Mucosa of descending colon (tissue), 3 donors: Measurements from ENCODE around the gene GPR68. TPM values are rescaled to one million over a fixed set of nuclear protein-coding genes. Genes with fewer than 3 reads are reported as not detected.
"Not testable (repeated sequence)": the region's sequence is repeated elsewhere in the genome, so short reads cannot be mapped to it uniquely, and the experiment has no call there.

Experiments
- ATAC-seq: fragments of 200-7000 bp; cut with Tn5 transposase; one replicate; pipeline ENCODE4 v1.9.1; 2020; ENCODE audit warnings: mild to moderate bottlenecking, moderate library complexity
- DNase-seq, 3 donors: peaks; one replicate each; pipeline ENCODE4 v3.0.0-alpha.2; 2020
- H3K36me3 ChIP-seq: fragments of 200-600 bp; one replicate; pipeline ENCODE4 v1.8.0; 2021; ENCODE audit warnings: low read depth, mild to moderate bottlenecking
- H3K4me1 ChIP-seq: fragments of 200-600 bp; one replicate; pipeline ENCODE4 v1.8.0; 2021; ENCODE audit warnings: low read depth, mild to moderate bottlenecking
- H3K4me3 ChIP-seq: fragments of 200-600 bp; one replicate; pipeline ENCODE4 v1.8.0; 2021; ENCODE audit warnings: mild to moderate bottlenecking
- H3K9me3 ChIP-seq: fragments of 200-600 bp; one replicate; pipeline ENCODE4 v1.8.0; 2021; ENCODE audit warnings: mild to moderate bottlenecking
- CTCF ChIP-seq: fragments of 200-600 bp; IDR thresholded peaks from one replicate; pipeline ENCODE4 v1.8.0; 2022; ENCODE audit warnings: antibody characterized with exemption, mild to moderate bottlenecking
- intact Hi-C, 2 donors: fragments of 100-400 bp; cut with DNase I in 1 of 2; cut with micrococcal nuclease in 1 of 2; formaldehyde crosslinking; loops; one replicate each; pipeline versions ENCODE4 v1.11.0 to v1.11.1; 2022; cut with DNase I, micrococcal nuclease
- total RNA-seq, 3 donors: library from RNA; stranded (reverse); fragmentation: NEBNext Ultra II Directional in 2 of 3; extraction: Animal tissue kit (Norgen Biotek cat#: 25700) in 2 of 3; gene quantifications; one replicate each; pipeline versions ENCODE4 v1.2.1 to v1.2.4, GENCODE V29; 2021 to 2023
- donor health status: DM: no; HTN: no; CAD: no; lungs with moderate emphysema.
- donor health status: DM: no; HTN: no; CAD: no.
- donor health status: DM: no; HTN: yes; CAD: no.

GPR68 gene
- total RNA-seq, 3 donors from 2014 or later = 1.4 to 2.4 (median 2.3) TPM

DNA sequence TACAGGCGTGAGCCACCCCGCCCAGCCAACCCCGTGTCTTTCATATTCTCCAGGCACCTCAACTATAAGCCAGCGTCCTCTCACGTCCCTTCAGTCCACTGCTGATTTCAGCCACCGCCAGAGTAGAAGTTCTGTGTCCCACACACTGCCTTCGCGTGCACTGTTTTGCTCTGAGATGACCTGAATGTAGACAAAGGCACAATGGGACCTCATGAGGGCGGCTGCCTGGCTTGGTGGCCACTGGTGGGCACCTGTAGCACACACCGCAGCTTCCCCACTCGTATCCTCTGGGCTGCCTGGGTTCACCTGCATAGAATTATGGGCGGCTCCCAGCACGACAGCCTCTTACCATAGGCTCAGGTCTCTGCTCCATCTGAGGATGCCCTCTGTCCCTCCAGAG lies 57.2 kb downstream of the GPR68 start:
- Histone ChIP-seq H3K4me3 (no peak overlapping the region), H3K9me3 (no peaks in the 10 kb centered on the region), H3K4me1 (no peaks in the 10 kb centered on the region), H3K36me3 (peaks cover 26% of the 10 kb centered on the region)
- DNase-seq (no peak), ATAC-seq (no peak)
- TF ChIP-seq CTCF = no peak
- intact Hi-C loops = no loop called here

DNA sequence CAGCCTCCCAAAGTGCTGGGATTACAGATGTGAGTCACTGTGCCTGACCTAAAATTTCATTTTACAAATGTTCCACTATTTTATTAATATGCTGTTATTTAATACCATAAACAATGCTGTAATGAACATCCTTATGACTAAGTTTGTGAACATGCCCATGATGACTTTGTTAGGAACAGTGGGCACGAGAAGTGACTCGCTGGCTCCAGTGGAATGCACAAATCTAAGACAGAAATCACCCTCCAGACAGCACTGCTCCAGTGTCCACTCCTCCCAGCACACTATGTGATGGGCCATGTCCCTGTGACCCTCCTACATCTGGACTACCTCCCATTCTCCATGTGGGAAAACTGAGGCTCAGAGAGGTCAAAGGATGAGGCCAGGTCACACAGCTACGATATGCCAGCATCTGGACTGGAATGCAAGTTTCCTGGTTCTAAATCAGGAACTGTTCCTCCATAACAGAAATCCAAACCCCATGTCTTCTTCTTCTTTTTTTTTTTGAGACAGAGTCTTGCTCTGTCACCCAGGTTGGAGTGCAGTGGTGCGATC lies 57.9 kb downstream of the GPR68 start:
- TF ChIP-seq CTCF = no peak
- ATAC-seq = no peak
- intact Hi-C loops = no loop called here
- Histone ChIP-seq H3K36me3 (peaks cover 26% of the 10 kb centered on the region), H3K4me1 (no peaks in the 10 kb centered on the region), H3K4me3 (no peak overlapping the region), H3K9me3 (no peaks in the 10 kb centered on the region)
- no peak for DNase-seq

DNA sequence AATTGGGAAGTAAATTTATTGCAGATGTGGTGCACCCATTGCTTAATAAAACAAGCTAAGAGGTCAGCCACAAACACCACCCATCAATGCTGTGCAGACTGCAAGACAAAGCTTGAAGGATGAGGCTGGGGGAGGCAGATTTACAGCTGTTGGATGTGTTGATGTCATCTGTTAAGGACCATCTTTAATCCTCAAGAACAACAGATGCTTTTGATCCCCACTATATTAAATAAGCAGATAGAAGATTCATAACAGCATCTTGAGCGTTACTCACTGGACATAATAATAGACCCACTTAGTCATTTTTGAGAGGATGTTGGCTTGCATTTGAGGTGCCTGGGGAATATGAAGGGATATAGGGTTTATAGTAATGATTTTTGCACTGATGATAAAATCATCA lies 58.8 kb downstream of the GPR68 start:
- no peak for DNase-seq
- no peak for TF ChIP-seq CTCF
- intact Hi-C loops = no loop called here

DNA sequence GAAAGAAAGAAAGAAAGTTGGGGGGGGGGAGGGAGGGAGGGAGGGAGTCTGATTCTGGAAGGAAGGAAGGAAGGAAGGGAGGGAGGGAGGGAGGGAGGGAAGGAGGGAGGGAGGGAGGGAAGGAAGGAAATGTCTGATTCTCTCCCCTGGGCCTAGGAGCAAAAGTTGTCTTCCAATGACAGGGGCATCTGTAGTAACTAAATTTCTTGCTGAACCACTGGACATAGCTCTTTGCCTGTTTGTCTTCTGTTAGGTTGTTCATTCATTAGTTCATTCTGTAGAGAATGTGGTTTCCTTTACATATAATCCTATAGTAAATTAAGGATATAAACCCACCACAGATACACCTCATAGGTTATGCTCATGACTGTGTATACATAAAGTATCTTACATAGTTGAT lies 59.9 kb downstream of the GPR68 start:
- DNase-seq (no peak), ATAC-seq (no peak)
- Histone ChIP-seq H3K36me3 (peaks cover 24% of the 10 kb centered on the region), H3K4me1 (no peaks in the 10 kb centered on the region), H3K4me3 (no peak overlapping the region), H3K9me3 (no peaks in the 10 kb centered on the region)
- TF ChIP-seq CTCF = no peak
- intact Hi-C loops = no loop called here

More for the DNA sequence above, 58.8 kb downstream of the GPR68 start:
- no peak for ATAC-seq
- no peaks in the 10 kb centered on the region for H3K4me1 ChIP-seq
- no peak overlapping the region for H3K4me3 ChIP-seq
- peaks cover 26% of the 10 kb centered on the region for H3K36me3 ChIP-seq
- no peaks in the 10 kb centered on the region for H3K9me3 ChIP-seq

DNA sequence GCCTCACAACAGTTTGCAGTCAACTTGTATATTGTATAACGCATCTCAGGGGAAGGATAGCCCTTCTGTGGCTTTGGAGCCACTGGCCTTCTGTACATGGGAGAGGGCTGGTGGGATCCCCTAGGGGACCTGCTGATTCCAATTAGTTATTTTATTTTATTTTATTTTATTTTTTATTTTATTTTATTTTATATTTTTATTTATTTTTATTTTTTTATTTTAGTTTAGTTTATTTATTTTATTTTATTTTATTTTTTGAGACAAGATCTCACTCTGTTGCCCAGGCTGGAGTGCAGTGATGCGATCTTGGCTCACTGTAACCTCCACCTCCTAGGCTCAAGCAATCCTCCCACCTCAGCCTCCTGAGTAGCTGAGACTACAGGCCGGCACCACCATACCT lies 61.8 kb downstream of the GPR68 start:
- H3K4me1 ChIP-seq, intact Hi-C loops, ATAC-seq, H3K9me3 ChIP-seq, H3K4me3 ChIP-seq, DNase-seq: not testable (repeated sequence)
- peaks cover 17% of the 10 kb centered on the region for H3K36me3 ChIP-seq

Other genes starting within 250 kb of the GPR68 start
- gene RPS6KA5, start 184.1 kb downstream of the GPR68 start, total RNA-seq = 10 to 100 TPM; 25.0 to 41.5 (median 27.2) TPM
- 100 to 1,000 TPM in 2 of 3 donors, 10 to 100 TPM in 1; 94.0 to 149 (median 114) TPM for gene DGLUCY, start 130.6 kb downstream of the GPR68 start, total RNA-seq
- gene CCDC88C, start 173.1 kb upstream of the GPR68 start, total RNA-seq = 10 to 100 TPM; 30.1 to 62.1 (median 56.6) TPM